Heart right ventricle (tissue), 16 donors: ENCODE data around the gene RFC3. TPM values are rescaled to one million over a fixed set of nuclear protein-coding genes. Genes with fewer than 3 reads are reported as not detected.

Experiments
- ATAC-seq, 8 donors: fragments of 200-7000 bp; cut with Tn5 transposase; one replicate each; pipeline ENCODE4 v1.9.1; 2020; ENCODE audit warnings: mild to moderate bottlenecking in 8 of 8, moderate library complexity in 8 of 8, moderate number of reproducible peaks in 1 of 8
- DNase-seq, 2 donors: peaks; one replicate each; pipeline ENCODE4 v3.0.0-alpha.2; 2020
- H3K27ac ChIP-seq, 10 donors: fragments of 200-600 bp; sonication (generic) in 2 of 10; one replicate each; pipeline versions ENCODE4 v1.5.0 to v1.8.0; 2020 to 2022; ENCODE audit warnings: mild to moderate bottlenecking in 3 of 10
- H3K27me3 ChIP-seq, 7 donors: fragments of 200-600 bp; one replicate each; pipeline ENCODE4 v1.8.0; 2021 to 2022; ENCODE audit warnings: mild to moderate bottlenecking in 2 of 7
- H3K36me3 ChIP-seq, 9 donors: fragments of 200-600 bp; sonication (generic) in 1 of 9; one replicate each; pipeline versions ENCODE4 v1.5.0 to v1.8.0; 2020 to 2022; ENCODE audit warnings: mild to moderate bottlenecking in 2 of 9
- H3K4me1 ChIP-seq, 9 donors: fragments of 200-600 bp; sonication (generic) in 1 of 9; one replicate each; pipeline versions ENCODE4 v1.5.0 to v1.8.0; 2020 to 2022; ENCODE audit warnings: mild to moderate bottlenecking in 4 of 9
- H3K4me3 ChIP-seq, 10 donors: fragments of 200-600 bp; sonication (generic) in 2 of 10; one replicate each; pipeline versions ENCODE4 v1.5.0 to v1.8.0; 2020 to 2022; ENCODE audit warnings: mild to moderate bottlenecking in 7 of 10, moderate library complexity in 2 of 10
- H3K9me3 ChIP-seq, 11 donors: fragments of 200-600 bp in 10 of 11; sonication (generic) in 2 of 11; one replicate each; pipeline versions ENCODE4 v1.5.0 to v1.8.0; 2013 to 2022; ENCODE audit warnings: mild to moderate bottlenecking in 2 of 11, control low read depth in 1 of 11, moderate library complexity in 1 of 11
- CTCF ChIP-seq, 9 donors: fragments of 200-600 bp; sonication (generic) in 2 of 9; IDR thresholded peaks; one replicate each; pipeline versions ENCODE4 v1.5.0 to v1.8.0; 2021 to 2022; ENCODE audit warnings: antibody characterized with exemption in 9 of 9, mild to moderate bottlenecking in 5 of 9, moderate library complexity in 1 of 9
- WGBS, 2 donors: extraction: QIAGEN DNeasy Blood & Tissue Kit; methylation state at CpG; one replicate each; pipeline ENCODE4 v1.1.7; 2013; ENCODE audit warnings: inconsistent platforms in 1 of 2; 5-methylcytosine and 5-hydroxymethylcytosine counted together
- intact Hi-C, 10 donors: fragments of 100-400 bp; cut with DNase I; formaldehyde crosslinking; loops; one replicate each; pipeline versions ENCODE4 v1.11.1 to v1.14.2; 2022
- polyA plus RNA-seq, 2 donors: library from polyadenylated mRNA; stranded (reverse); fragments of 200-250 nt; gene quantifications; one replicate each; pipeline ENCODE4 v1.2.3, GENCODE V29; 2013
- total RNA-seq, 10 donors: library from RNA; stranded (reverse); fragmentation: NEBNext Ultra II Directional in 3 of 10; extraction: Animal tissue kit (Norgen Biotek cat#: 25700) in 3 of 10; gene quantifications; one replicate each; pipeline versions ENCODE4 v1.2.1 to v1.2.4, GENCODE V29; 2021 to 2023
- donor health status: Arrhythmogenic right ventricular cardiomyopathy.
- donor health status: ischemic (EF 13 %, LVEDD 7.1; RV severe dilation, severe dysfunction).
- donor health status: healthy with polysubstance abuse.
- donor health status: DM: no; HTN: yes; CAD: no.
- donor health status: DM: no; HTN: no; CAD: no.
- donor health status: ischemic (EF 25% LVEDD 6.9; RV normal size, moderate dysfunction).
- donor health status: ischemic (EF 25% LVEDD 5.7; RV mildly dilated, moderate dysfunction).
- donor health status: healthy.
- donor health status: DM: yes; HTN: yes; CAD: no.
- donor health status: Ischemic cardiomyopathy.
- donor health status: ischemic (EF 35%, LVEDD 5.7; RV mildly dilated, moderate dysfunction).
- donor health status: nonischemic (EF 11% LVEDD 7.7; RV severe dilation, severe dysfunction).
- donor health status: DM: yes; HTN: yes; CAD: no.
- donor health status: PGD.
- donor health status: ischemic (EF 29% LVEDD 5.4; RV normal size, mild dysfunction).
- donor health status: nonischemic (EF 23%, LVEDD 6.1; RV moderate dilation, normal function).

Gene RFC3
- total and polyA plus RNA-seq, 12 donors, result 2.5 to 7.0 (median 5.2) TPM

GRCh38 chr13:33870046-33870668, 52.2 kb downstream of the RFC3 start:
- ATAC-seq (no peak), DNase-seq (no peak)
- 95 to 97% methylated on average over 2 of the region's 2 CpGs for WGBS, 2 donors
- Histone ChIP-seq H3K4me1 (peaks cover 0 to 4% (median 0%) of the 10 kb centered on the region in 9 donors), H3K9me3 (no peaks in the 10 kb centered on the region), H3K4me3 (no peak overlapping the region), H3K36me3 (no peaks in the 10 kb centered on the region), H3K27ac (no peak overlapping the region), H3K27me3 (no peaks in the 10 kb centered on the region)
- TF ChIP-seq CTCF (IDR thresholded peaks at IDR 0.05), result no peak
- intact Hi-C loops, result no loop called here

- no peak for DNase-seq
- H3K36me3 ChIP-seq, result no peaks in the 10 kb centered on the region
- no peak overlapping the region for H3K4me3 ChIP-seq
- intact Hi-C loops, result no loop called here
- no peaks in the 10 kb centered on the region for H3K27me3 ChIP-seq
- no peaks in the 10 kb centered on the region for H3K9me3 ChIP-seq
- ATAC-seq, result no peak
- H3K27ac ChIP-seq, result no peak overlapping the region
- 74 to 79% methylated on average over 7 of the region's 7 CpGs for WGBS, 2 donors
- peaks cover 0 to 4% (median 0%) of the 10 kb centered on the region in 9 donors for H3K4me1 ChIP-seq
- no peak for TF ChIP-seq CTCF (IDR thresholded peaks at IDR 0.05)
Measured at GRCh38 chr13:33871207-33872004, 53.5 kb downstream of the RFC3 start.

GRCh38 chr13:33872005-33872351, 54.0 kb downstream of the RFC3 start:
- ATAC-seq (peak in 1 of 8 donors; percentile 36), DNase-seq (no peak)
- H3K4me3 ChIP-seq, result no peak overlapping the region
- no peak overlapping the region for H3K27ac ChIP-seq
- intact Hi-C loops, result no loop called here
- no peaks in the 10 kb centered on the region for H3K27me3 ChIP-seq
- 46 to 63% methylated on average over 6 of the region's 6 CpGs for WGBS, 2 donors
- TF ChIP-seq CTCF (IDR thresholded peaks at IDR 0.05), result no peak
- H3K4me1 ChIP-seq, result peaks cover 0 to 4% (median 0%) of the 10 kb centered on the region in 9 donors
- H3K9me3 ChIP-seq, result no peaks in the 10 kb centered on the region
- H3K36me3 ChIP-seq, result no peaks in the 10 kb centered on the region

- 82 to 86% methylated on average over 5 of the region's 5 CpGs for WGBS, 2 donors
- intact Hi-C loops, result no loop called here
- ATAC-seq (no peak), DNase-seq (no peak)
- Histone ChIP-seq H3K4me1 (peaks cover 0 to 4% (median 0%) of the 10 kb centered on the region in 9 donors), H3K9me3 (no peaks in the 10 kb centered on the region), H3K4me3 (no peak overlapping the region), H3K27ac (no peak overlapping the region), H3K36me3 (no peaks in the 10 kb centered on the region), H3K27me3 (no peaks in the 10 kb centered on the region)
- TF ChIP-seq CTCF (IDR thresholded peaks at IDR 0.05), result no peak
Measured at GRCh38 chr13:33873251-33873908, 55.4 kb downstream of the RFC3 start.
